Measurements from ENCODE around the gene SYCE3. TPM values are rescaled to one million over a fixed set of nuclear protein-coding genes. Genes with fewer than 3 reads are reported as not detected.
A peak's percentile ranks its signal among the peaks of the same experiment; 100 is the strongest.

Gene SYCE3
- polyA plus RNA-seq, 3 donors, result 1.9 to 3.1 TPM; not detected in 1

DNA sequence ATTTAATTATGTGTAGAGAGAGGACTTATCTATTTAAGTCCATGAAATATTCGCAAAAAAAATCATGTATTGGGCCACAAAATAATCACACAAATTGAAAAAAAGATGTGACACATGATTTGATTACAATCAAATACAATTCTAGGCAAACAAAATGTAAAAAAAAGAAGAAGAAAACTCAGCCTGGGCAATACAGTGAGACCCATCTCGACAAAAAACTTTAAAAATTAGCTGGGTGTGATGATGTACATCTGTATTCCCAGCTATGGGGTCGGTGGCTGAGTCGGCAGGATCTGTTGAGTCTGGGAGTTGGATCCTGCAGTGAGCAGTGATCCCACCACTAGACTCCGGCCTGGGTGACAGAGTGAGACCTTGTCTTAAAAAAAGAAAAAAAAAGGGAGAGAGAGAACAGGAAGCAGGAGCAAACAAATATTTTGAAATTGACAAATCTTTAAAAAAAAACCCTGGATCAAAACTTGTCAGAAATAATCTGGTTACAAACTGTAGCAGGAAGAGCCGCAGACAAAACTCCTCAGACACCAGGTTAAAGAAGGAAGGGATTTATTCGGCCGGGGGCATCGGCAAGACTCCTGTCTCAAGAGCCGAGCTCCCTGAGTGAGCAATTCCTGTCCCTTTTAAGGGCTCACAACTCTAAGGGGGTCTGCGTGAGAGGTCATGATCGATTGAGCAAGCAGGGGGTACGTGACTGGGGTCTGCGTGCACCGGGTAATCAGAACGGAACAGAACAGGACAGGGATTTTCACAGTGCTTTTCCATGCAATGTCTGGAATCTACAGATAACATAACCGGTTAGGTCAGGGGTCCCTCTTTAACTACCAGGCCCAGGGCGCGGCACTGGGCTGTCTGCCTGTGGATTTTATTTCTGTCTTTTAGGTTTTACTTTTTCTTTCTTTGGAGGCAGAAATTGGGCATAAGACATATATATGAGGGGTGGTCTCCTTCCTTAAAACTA, 29.6 kb downstream of the SYCE3 start:
- H3K4me1 Mint-ChIP-seq, result peaks cover 54% of the 10 kb centered on the region
- H3K27me3 Mint-ChIP-seq (ENCODE audit: low read depth in 3 of 3), result no peaks in the 10 kb centered on the region
- H3K27me3 ChIP-seq (ENCODE audit: control insufficient read depth in 2 of 2, insufficient read depth in 2 of 2, low read length in 2 of 2), result no peaks in the 10 kb centered on the region
- peak overlapping the region; percentile 100 for H3K9ac ChIP-seq (ENCODE audit: insufficient read depth, low read length, poor library complexity, severe bottlenecking)
- intact Hi-C loops (cut with micrococcal nuclease), result loop anchor here in 1 of 2 donors (5.0 to 10.0 kb wide), 3 partner anchors 231 to 598 kb away; partner anchors contain the start of gene TRABD
- H3K9me3 ChIP-seq (replicated peaks in 1 of 2; ENCODE audit: control insufficient read depth in 1 of 2, insufficient read depth in 1 of 2, low read length in 2 of 2), result no peaks in the 10 kb centered on the region
- H3K4me2 ChIP-seq (replicated peaks; ENCODE audit: extremely low read depth, low read length, poor library complexity, severe bottlenecking), result peak overlapping the region; percentile 95
- peaks cover 76 to 87% of the 10 kb centered on the region in 2 donors for H3K4me1 ChIP-seq (ENCODE audit: control insufficient read depth in 1 of 2, insufficient read depth in 2 of 2, low read length in 2 of 2)
- H3K4me3 Mint-ChIP-seq, result peak overlapping the region; percentile 90 to 93
- H3K79me2 ChIP-seq (ENCODE audit: insufficient read depth, low read length), result peaks cover 77% of the 10 kb centered on the region
- peaks cover 11 to 13% of the 10 kb centered on the region in 2 donors for H3K36me3 ChIP-seq (replicated peaks in 1 of 2; ENCODE audit: control insufficient read depth in 1 of 2, insufficient read depth in 2 of 2, low read length in 2 of 2)
- peak overlapping the region; percentile 99 to 100 (median 99) for H3K27ac Mint-ChIP-seq
- peak overlapping the region; percentile 72 to 99 (median 92) for H3K4me3 ChIP-seq (replicated peaks in 1 of 3; ENCODE audit: low read depth in 2 of 3, low read length in 3 of 3)
- H3K27ac ChIP-seq (ENCODE audit: low read depth in 1 of 2, low read length in 2 of 2), result peak overlapping the region; percentile 100
- no peaks in the 10 kb centered on the region for H3K9me3 Mint-ChIP-seq
- WGBS (ENCODE audit: insufficient coverage), result 78% methylated on average over 11 of the region's 19 CpGs
- TF ChIP-seq CTCF (IDR thresholded peaks at IDR 0.05), result no peak
- peaks cover 17% of the 10 kb centered on the region for H4K20me1 ChIP-seq (ENCODE audit: insufficient read depth, low read length)
- H3K36me3 Mint-ChIP-seq, result peaks cover 11 to 17% of the 10 kb centered on the region in 2 donors
- no peak overlapping the region for H2AFZ ChIP-seq (ENCODE audit: insufficient read depth, low read depth, low read length, poor library complexity, severe bottlenecking)
- no peak for DNase-seq

DNA sequence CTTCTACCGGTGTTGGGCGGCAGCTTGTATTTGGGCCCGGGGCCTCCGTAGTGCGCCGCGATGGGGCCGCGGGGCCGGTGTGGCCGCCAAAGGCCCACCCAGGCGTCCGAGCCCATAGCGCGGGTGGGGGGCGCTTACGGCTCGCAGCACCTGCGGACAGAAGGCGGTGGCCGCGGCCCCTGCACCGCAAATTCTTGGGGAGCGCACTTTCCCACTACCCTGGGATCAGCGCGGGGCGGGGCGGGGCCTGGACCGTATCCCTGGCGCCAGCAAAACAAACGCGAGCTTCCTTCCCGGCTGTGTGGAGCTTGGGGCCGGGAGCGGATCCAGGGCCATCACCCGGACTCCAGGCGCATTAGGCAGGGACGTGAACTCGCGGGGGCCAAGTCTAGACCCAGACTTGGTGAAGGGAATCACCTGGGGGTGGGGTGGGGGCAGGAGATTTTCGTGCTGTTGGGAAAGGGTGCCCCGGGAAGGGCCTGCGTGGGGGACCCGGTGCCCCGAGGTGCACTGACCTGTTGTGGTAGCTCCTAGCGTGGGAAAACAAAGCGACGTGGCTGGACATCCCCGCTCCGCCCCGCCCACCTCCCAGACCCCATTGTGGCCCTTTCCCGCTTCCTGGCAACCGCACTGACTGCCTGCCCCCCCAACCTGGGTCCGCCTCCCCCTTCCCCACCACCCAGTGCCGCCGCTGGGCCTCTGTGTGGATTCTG, 30.6 kb downstream of the SYCE3 start:
- H3K27ac Mint-ChIP-seq, result peak overlapping the region; percentile 99 to 100 (median 99)
- no peaks in the 10 kb centered on the region for H3K9me3 Mint-ChIP-seq
- DNase-seq, result peak in 1 of 3 donors; percentile 52
- peaks cover 13 to 16% of the 10 kb centered on the region in 2 donors for H3K36me3 ChIP-seq (replicated peaks in 1 of 2; ENCODE audit: control insufficient read depth in 1 of 2, insufficient read depth in 2 of 2, low read length in 2 of 2)
- no peaks in the 10 kb centered on the region for H3K9me3 ChIP-seq (replicated peaks in 1 of 2; ENCODE audit: control insufficient read depth in 1 of 2, insufficient read depth in 1 of 2, low read length in 2 of 2)
- H2AFZ ChIP-seq (ENCODE audit: insufficient read depth, low read depth, low read length, poor library complexity, severe bottlenecking), result no peak overlapping the region
- no peaks in the 10 kb centered on the region for H3K27me3 Mint-ChIP-seq (ENCODE audit: low read depth in 3 of 3)
- H3K79me2 ChIP-seq (ENCODE audit: insufficient read depth, low read length), result peaks cover 84% of the 10 kb centered on the region
- H3K4me3 ChIP-seq (replicated peaks in 1 of 3; ENCODE audit: low read depth in 2 of 3, low read length in 3 of 3), result peak overlapping the region; percentile 72 to 99 (median 92)
- H3K4me3 Mint-ChIP-seq, result peak overlapping the region; percentile 90 to 93
- H3K36me3 Mint-ChIP-seq, result peaks cover 21 to 23% of the 10 kb centered on the region in 2 donors
- peak overlapping the region; percentile 100 for H3K27ac ChIP-seq (ENCODE audit: low read depth in 1 of 2, low read length in 2 of 2)
- WGBS (ENCODE audit: insufficient coverage), result 0% methylated on average over 46 of the region's 56 CpGs
- H3K27me3 ChIP-seq (ENCODE audit: control insufficient read depth in 2 of 2, insufficient read depth in 2 of 2, low read length in 2 of 2), result no peaks in the 10 kb centered on the region
- peaks cover 27% of the 10 kb centered on the region for H4K20me1 ChIP-seq (ENCODE audit: insufficient read depth, low read length)
- no peak for TF ChIP-seq CTCF (IDR thresholded peaks at IDR 0.05)
- intact Hi-C loops (cut with micrococcal nuclease), result loop anchor here (1.0 to 10.0 kb wide), 4 partner anchors 7 to 597 kb away; partner anchors contain the start of gene TRABD (in 1 of the 2)
- H3K4me1 ChIP-seq (ENCODE audit: control insufficient read depth in 1 of 2, insufficient read depth in 2 of 2, low read length in 2 of 2), result peaks cover 76 to 87% of the 10 kb centered on the region in 2 donors
- peaks cover 54% of the 10 kb centered on the region for H3K4me1 Mint-ChIP-seq
- peak overlapping the region; percentile 95 for H3K4me2 ChIP-seq (replicated peaks; ENCODE audit: extremely low read depth, low read length, poor library complexity, severe bottlenecking)
- H3K9ac ChIP-seq (ENCODE audit: insufficient read depth, low read length, poor library complexity, severe bottlenecking), result peak overlapping the region; percentile 100

All from CD14-positive monocyte (primary cell).